Measurements from ENCODE around the gene FASTKD2.

FASTKD2 gene

GRCh38 chr2:206840999-206841398 is 75.6 kb downstream of the FASTKD2 start:
- no peak for DNase-seq
